Measurements from ENCODE around the gene HPGDS.

The HPGDS gene

DNA sequence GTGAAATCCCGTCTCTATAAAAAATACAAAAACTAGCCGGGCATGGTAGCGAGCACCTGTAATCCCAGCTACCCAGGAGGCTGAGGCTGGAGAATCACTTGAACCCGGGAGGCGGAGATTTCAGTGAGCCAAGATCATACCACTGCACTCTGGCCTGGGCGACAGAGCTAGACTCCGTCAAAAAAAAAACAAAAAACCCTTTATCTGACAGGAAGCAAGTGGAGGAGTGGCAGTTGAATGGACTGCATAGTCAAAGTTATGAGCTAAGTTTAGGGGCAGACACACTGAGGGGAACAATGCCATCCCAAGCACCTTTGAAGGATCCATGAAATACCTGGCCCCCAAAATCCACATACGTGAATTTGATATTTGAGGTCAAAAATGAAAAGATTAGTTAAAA is 7.5 kb upstream of the HPGDS start:
- no peak overlapping the region for H3K4me3 ChIP-seq (ENCODE audit: control insufficient read depth, low read depth, low read length)
- no peak for DNase-seq (ENCODE audit: low read depth)
- TF ChIP-seq, protein P1, sequence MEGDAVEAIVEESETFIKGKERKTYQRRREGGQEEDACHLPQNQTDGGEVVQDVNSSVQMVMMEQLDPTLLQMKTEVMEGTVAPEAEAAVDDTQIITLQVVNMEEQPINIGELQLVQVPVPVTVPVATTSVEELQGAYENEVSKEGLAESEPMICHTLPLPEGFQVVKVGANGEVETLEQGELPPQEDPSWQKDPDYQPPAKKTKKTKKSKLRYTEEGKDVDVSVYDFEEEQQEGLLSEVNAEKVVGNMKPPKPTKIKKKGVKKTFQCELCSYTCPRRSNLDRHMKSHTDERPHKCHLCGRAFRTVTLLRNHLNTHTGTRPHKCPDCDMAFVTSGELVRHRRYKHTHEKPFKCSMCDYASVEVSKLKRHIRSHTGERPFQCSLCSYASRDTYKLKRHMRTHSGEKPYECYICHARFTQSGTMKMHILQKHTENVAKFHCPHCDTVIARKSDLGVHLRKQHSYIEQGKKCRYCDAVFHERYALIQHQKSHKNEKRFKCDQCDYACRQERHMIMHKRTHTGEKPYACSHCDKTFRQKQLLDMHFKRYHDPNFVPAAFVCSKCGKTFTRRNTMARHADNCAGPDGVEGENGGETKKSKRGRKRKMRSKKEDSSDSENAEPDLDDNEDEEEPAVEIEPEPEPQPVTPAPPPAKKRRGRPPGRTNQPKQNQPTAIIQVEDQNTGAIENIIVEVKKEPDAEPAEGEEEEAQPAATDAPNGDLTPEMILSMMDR (IDR thresholded peaks at IDR 0.05; ENCODE audit: control insufficient read depth, insufficient read depth, low read depth, low read length, missing control alignments) = no peak

DNA sequence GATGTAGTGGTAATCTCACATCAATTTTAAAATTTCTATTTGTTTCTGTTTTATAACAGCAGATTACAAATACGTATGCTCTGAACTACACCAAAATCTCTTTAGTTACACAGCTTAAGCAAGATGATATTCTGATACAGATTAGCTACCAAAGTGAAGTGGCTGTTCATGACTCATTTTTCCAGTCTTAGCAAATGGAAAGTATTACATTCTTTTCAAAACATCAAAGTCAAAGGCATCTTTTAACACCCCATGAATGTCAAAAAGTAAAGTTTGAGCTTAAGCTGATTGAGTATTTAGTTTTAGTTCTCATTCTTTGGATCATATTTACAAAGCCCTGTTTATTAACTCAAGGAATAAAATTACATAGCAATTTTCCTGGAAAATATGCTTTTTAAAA is 6.6 kb upstream of the HPGDS start:
- H3K4me3 ChIP-seq (ENCODE audit: control insufficient read depth, low read depth, low read length) = no peak overlapping the region
- DNase-seq (ENCODE audit: low read depth) = peak; percentile 8
- TF ChIP-seq, protein P1 (IDR thresholded peaks at IDR 0.05; ENCODE audit: control insufficient read depth, insufficient read depth, low read depth, low read length, missing control alignments) = no peak

DNA sequence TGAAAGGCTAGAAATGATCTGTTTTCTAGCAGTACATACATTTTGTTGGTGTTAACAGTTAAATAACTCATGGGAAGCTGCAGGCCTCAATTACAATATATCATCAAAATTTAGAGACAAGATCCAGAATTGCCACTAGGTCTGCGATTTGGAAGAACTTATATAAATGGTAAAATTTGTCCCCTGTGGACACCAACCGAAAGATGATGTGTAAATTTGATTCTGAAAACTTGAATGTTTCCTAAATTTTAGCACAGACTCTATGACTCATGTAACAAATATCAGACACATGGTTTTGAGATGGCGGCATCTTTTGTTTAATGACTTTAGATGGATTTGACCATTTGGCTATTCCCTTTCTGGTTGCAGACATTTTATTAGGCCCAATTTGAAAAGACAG is 6.0 kb upstream of the HPGDS start:
- H3K4me3 ChIP-seq (ENCODE audit: control insufficient read depth, low read depth, low read length) = no peak overlapping the region
- TF ChIP-seq, protein P1 (IDR thresholded peaks at IDR 0.05; ENCODE audit: control insufficient read depth, insufficient read depth, low read depth, low read length, missing control alignments) = no peak
- DNase-seq (ENCODE audit: low read depth) = no peak

DNA sequence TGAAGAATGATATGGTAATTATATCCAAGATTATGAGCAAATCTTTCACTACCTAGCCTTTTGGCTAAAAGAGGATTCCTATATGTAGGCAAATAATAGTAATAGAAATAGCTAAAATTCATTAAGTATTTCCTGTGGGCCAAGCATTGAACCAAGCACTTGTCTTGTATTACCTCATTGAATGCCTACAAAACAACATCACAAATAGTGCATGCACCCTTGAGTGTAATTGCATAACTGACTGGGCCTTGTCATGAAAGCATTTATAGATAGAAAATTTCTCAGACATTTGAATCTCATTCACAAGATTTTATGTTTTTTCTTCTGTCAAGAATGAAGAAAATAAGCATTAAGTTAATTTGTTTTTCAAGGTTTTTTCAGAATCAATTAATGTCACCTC is 3.9 kb upstream of the HPGDS start:
- TF ChIP-seq, protein P1 (IDR thresholded peaks at IDR 0.05; ENCODE audit: control insufficient read depth, insufficient read depth, low read depth, low read length, missing control alignments) = no peak
- H3K4me3 ChIP-seq (ENCODE audit: control insufficient read depth, low read depth, low read length) = no peak overlapping the region
- no peak for DNase-seq (ENCODE audit: low read depth)

DNA sequence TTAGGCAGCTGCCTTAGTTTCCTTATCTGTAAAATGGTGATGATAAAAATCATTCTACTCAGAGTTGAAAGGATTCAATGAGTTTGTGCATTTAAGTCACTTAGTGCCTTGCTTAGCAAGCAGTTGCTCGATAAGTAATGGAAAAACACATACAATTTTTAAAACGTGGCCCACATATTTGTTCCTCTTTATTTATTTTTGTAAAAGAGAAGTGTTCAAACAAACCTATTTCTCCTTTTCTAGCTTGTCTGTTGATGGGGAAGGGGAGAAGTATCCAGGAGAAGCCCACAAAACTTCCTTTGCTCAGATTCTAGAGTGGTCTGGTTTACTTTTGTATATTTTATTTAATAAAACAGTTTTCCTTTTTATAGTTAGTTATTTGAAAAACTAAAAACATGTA is 3.3 kb upstream of the HPGDS start:
- TF ChIP-seq, protein P1 (IDR thresholded peaks at IDR 0.05; ENCODE audit: control insufficient read depth, insufficient read depth, low read depth, low read length, missing control alignments) = no peak
- H3K4me3 ChIP-seq (ENCODE audit: control insufficient read depth, low read depth, low read length) = no peak overlapping the region
- DNase-seq (ENCODE audit: low read depth) = no peak

DNA sequence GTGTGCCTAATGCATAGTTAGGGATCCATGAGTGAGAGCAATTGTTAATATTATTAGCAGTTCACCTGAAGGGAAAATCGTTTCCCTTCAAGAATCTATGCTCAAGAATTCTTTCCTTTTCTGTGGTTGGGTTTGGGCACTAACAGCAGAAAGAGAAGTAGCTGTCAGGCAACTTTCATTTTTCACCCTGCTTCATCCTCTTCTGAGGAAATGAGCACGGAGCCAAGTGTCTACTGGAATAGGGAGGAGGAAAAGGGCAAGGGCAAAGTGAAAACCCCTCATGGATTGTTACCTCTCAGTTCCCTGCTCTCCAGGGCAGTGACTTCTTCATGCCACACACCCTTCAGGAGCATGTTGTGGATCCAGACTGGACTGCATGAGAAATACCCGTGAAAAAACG is 2.6 kb upstream of the HPGDS start:
- TF ChIP-seq, protein P1 (IDR thresholded peaks at IDR 0.05; ENCODE audit: control insufficient read depth, insufficient read depth, low read depth, low read length, missing control alignments) = no peak
- H3K4me3 ChIP-seq (ENCODE audit: control insufficient read depth, low read depth, low read length) = no peak overlapping the region
- no peak for DNase-seq (ENCODE audit: low read depth)

DNA sequence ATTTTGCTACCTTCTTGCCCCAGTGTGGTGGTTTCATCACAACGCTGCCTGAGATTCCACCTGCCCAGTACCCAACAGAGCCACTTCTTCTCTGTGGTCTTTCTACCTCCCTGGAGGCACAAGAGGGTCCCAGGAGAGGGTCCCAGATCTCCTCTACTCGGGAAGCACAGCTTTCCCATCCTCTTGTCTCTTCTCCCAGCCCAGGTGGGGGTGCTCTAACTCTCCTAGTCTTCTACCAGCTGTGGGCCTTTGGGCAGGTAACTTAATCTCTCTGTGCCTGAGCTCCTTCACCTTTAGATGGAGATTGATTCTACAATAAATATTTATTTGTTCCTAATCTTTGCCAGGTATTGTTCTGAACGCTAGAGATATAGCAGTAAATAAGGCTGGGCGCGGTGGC is 1.8 kb upstream of the HPGDS start:
- no peak overlapping the region for H3K4me3 ChIP-seq (ENCODE audit: control insufficient read depth, low read depth, low read length)
- TF ChIP-seq, protein P1 (IDR thresholded peaks at IDR 0.05; ENCODE audit: control insufficient read depth, insufficient read depth, low read depth, low read length, missing control alignments) = no peak
- no peak for DNase-seq (ENCODE audit: low read depth)
